SU-DHL-6 (cell line): ENCODE results near the gene TRNAU1AP.

ENCODE experiments used
- H2AFZ ChIP-seq: fragments of 200-600 bp; sonication (generic); 2 replicates; pipeline ENCODE4 v1.6.1; 2014; ENCODE audit warnings: low read depth, mild to moderate bottlenecking, moderate library complexity, mixed read lengths, antibody characterized with exemption, low read length; ENCODE audit not compliant: severe bottlenecking
- H3F3A ChIP-seq: fragments of 200-600 bp; shearing (Covaris generic); 2 replicates; pipeline ENCODE4 v1.6.0; 2016; ENCODE audit warnings: antibody characterized with exemption, mild to moderate bottlenecking; ENCODE audit not compliant: insufficient read depth
- H3K27ac ChIP-seq: fragments of 200-600 bp; sonication (generic); 2 replicates; pipeline ENCODE4 v1.5.1; 2016; ENCODE audit warnings: low read depth, mild to moderate bottlenecking, low read length, moderate library complexity, mixed read lengths
- H3K27me3 ChIP-seq: fragments of 200-600 bp; sonication (generic), shearing (Covaris generic); 2 replicates; pipeline ENCODE4 v1.6.0; 2014; ENCODE audit warnings: mild to moderate bottlenecking, low read length
- H3K36me3 ChIP-seq: fragments of 200-600 bp; sonication (generic); 2 replicates; pipeline ENCODE4 v1.6.1; 2014; ENCODE audit warnings: mild to moderate bottlenecking, low read length, mixed read lengths
- H3K4me2 ChIP-seq: fragments of 300-600, 200-600 bp; shearing (Covaris generic), sonication (generic); 2 replicates; pipeline ENCODE4 v1.6.0; 2014; ENCODE audit warnings: low read length, low read depth, mild to moderate bottlenecking; ENCODE audit not compliant: poor library complexity, severe bottlenecking
- H3K4me3 ChIP-seq: fragments of 200-600 bp; sonication (generic); 2 replicates; pipeline ENCODE4 v1.5.1; 2014; ENCODE audit warnings: antibody characterized with exemption, low read length, mild to moderate bottlenecking, mixed read lengths; ENCODE audit not compliant: insufficient read depth, poor library complexity, severe bottlenecking
- H3K79me2 ChIP-seq: fragments of 200-600 bp; sonication (generic); 2 replicates; pipeline ENCODE4 v1.6.1; 2014; ENCODE audit warnings: mild to moderate bottlenecking, low read length, moderate library complexity; ENCODE audit not compliant: insufficient read depth
- H3K9ac ChIP-seq: fragments of 200-600 bp; sonication (generic); 2 replicates; pipeline ENCODE4 v1.7.0; 2014; ENCODE audit warnings: mild to moderate bottlenecking, low read length
- H3K9me2 ChIP-seq: fragments of 200-600 bp; sonication (generic); replicated peaks from 2 replicates; pipeline ENCODE4 v1.6.1; 2014; ENCODE audit warnings: low read length; ENCODE audit not compliant: insufficient read depth
- H3K9me3 ChIP-seq: fragments of 200-600 bp; sonication (generic); 2 replicates; pipeline ENCODE4 v1.6.1; 2014; ENCODE audit warnings: low read length, mixed read lengths; ENCODE audit not compliant: insufficient read depth
- H4K20me1 ChIP-seq: fragments of 200-600 bp; sonication (generic); 2 replicates; pipeline ENCODE4 v1.6.1; 2014; ENCODE audit warnings: low read depth, mild to moderate bottlenecking, antibody characterized with exemption, low read length, moderate library complexity, mixed read lengths
- CTCF ChIP-seq: fragments of 200-600 bp; sonication (generic); IDR thresholded peaks from one replicate; pipeline ENCODE4 v1.5.1; 2017; ENCODE audit warnings: antibody characterized with exemption, mild to moderate bottlenecking, low read length, moderate library complexity; ENCODE audit not compliant: insufficient read depth, poor library complexity, severe bottlenecking
- EZH2phosphoT487 ChIP-seq: fragments of 200-600 bp; sonication (generic), shearing (Covaris generic); conservative IDR thresholded peaks from 2 replicates; pipeline ENCODE4 v1.6.1; 2018; ENCODE audit warnings: mild to moderate bottlenecking, antibody characterized with exemption, low read length, moderate library complexity, mixed read lengths

TRNAU1AP gene

GRCh38 chr1:28535180-28535579 is 17.7 kb upstream of the TRNAU1AP start:
- H2AFZ ChIP-seq = no peak overlapping the region
- H3K9me3 ChIP-seq = no peaks in the 10 kb centered on the region
- no peak overlapping the region for H3K4me2 ChIP-seq
- no peak for TF ChIP-seq EZH2phosphoT487
- TF ChIP-seq CTCF = no peak
- H3K79me2 ChIP-seq = 0 out of 2 replicates have a peak, but pooled peaks cover under 1% of the 10 kb centered on the region
- H3K9me2 ChIP-seq = no peaks in the 10 kb centered on the region
- no peak overlapping the region for H3K27ac ChIP-seq
- no peak overlapping the region for H3K9ac ChIP-seq
- peaks cover 9% of the 10 kb centered on the region; the same call in 1 of the 2 replicates for H3F3A ChIP-seq
- H3K4me3 ChIP-seq = no peak overlapping the region
- H3K27me3 ChIP-seq = no peaks in the 10 kb centered on the region
- no peaks in the 10 kb centered on the region for H4K20me1 ChIP-seq
- 0 out of 2 replicates have a peak, but pooled peaks cover 4% of the 10 kb centered on the region for H3K36me3 ChIP-seq

- Histone ChIP-seq H3K9ac (no peak overlapping the region), H3K36me3 (0 out of 2 replicates have a peak, but pooled peaks cover 4% of the 10 kb centered on the region)
These were observed 15.3 kb upstream of the TRNAU1AP start for GRCh38 chr1:28537457-28538199.

GRCh38 chr1:28538286-28538685 is 14.6 kb upstream of the TRNAU1AP start:
- Histone ChIP-seq H3K27me3 (no peaks in the 10 kb centered on the region), H3F3A (peaks cover 12% of the 10 kb centered on the region), H3K4me3 (no peak overlapping the region), H3K9me3 (no peaks in the 10 kb centered on the region), H4K20me1 (no peaks in the 10 kb centered on the region), H2AFZ (no peak overlapping the region), H3K9ac (no peak overlapping the region), H3K36me3 (0 out of 2 replicates have a peak, but pooled peaks cover 4% of the 10 kb centered on the region), H3K4me2 (no peak overlapping the region), H3K79me2 (no peaks in the 10 kb centered on the region), H3K27ac (peak overlapping the region; percentile 4; the same call in 1 of the 2 replicates), H3K9me2 (no peaks in the 10 kb centered on the region)
- TF ChIP-seq EZH2phosphoT487 (no peak), CTCF (no peak)

More at GRCh38 chr1:28537457-28538199, 15.3 kb upstream of the TRNAU1AP start:
- Histone ChIP-seq H3K9me3 (no peaks in the 10 kb centered on the region), H3K4me2 (no peak overlapping the region), H3K9me2 (no peaks in the 10 kb centered on the region), H2AFZ (no peak overlapping the region), H3F3A (peaks cover 12% of the 10 kb centered on the region), H3K79me2 (no peaks in the 10 kb centered on the region), H3K4me3 (no peak overlapping the region), H3K27me3 (no peaks in the 10 kb centered on the region), H4K20me1 (no peaks in the 10 kb centered on the region), H3K27ac (no peak overlapping the region)
- no peak for TF ChIP-seq CTCF
- TF ChIP-seq EZH2phosphoT487 = no peak
